NCI-H2196 treated with DMSO at 0.1 percent for 48 hours (cell line): Measurements from ENCODE around the gene ABTB1.
"Not testable (repeated sequence)": the region's sequence is repeated elsewhere in the genome, so short reads cannot be mapped to it uniquely, and the experiment has no call there.

ENCODE experiments used
- DNase-seq: peaks from one replicate; lab custom pipeline; 2025; ENCODE audit not compliant: unreplicated experiment; lab: John Stamatoyannopoulos, UW

ABTB1 gene

DNA sequence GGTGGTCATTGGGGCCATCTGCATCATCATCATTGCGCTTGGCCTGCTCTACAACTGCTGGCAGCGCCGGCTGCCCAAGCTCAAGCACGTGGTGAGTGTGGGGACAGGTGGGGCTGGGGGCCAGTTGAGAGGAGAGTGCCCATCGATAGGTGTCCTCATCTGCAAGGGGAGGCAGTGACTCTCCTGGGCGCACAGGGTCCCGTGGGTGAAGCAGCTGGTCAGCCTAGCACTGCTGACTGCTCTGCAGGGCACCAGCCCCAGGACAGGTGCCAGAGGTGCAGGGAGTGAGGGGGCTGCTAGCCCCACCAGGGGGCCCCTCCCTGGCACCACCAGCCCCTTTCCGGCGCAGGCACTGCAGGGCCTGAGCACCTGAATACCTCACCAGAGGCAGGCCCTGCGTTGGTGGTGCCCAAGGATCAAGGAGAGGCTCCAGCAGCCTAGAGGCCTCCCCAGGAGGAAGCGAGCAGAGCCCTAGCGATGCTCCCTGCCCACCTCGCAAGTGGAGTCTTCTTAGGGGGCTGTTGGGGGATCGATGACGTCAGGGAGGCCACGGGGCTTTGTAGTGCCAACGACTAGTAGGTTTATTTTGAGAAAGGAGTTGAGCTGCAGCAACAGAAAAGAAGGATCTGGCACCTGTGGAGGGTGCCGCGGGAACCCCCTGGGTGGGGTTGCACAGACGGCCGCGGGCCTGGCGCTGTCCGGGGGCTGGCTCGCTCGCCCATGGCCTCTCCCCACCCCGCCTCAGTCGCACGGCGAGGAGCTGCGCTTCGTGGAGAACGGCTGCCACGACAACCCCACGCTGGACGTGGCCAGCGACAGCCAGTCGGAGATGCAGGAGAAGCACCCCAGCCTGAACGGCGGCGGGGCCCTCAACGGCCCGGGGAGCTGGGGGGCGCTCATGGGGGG is 976 bp upstream of the ABTB1 start:
- no peak for DNase-seq

DNA sequence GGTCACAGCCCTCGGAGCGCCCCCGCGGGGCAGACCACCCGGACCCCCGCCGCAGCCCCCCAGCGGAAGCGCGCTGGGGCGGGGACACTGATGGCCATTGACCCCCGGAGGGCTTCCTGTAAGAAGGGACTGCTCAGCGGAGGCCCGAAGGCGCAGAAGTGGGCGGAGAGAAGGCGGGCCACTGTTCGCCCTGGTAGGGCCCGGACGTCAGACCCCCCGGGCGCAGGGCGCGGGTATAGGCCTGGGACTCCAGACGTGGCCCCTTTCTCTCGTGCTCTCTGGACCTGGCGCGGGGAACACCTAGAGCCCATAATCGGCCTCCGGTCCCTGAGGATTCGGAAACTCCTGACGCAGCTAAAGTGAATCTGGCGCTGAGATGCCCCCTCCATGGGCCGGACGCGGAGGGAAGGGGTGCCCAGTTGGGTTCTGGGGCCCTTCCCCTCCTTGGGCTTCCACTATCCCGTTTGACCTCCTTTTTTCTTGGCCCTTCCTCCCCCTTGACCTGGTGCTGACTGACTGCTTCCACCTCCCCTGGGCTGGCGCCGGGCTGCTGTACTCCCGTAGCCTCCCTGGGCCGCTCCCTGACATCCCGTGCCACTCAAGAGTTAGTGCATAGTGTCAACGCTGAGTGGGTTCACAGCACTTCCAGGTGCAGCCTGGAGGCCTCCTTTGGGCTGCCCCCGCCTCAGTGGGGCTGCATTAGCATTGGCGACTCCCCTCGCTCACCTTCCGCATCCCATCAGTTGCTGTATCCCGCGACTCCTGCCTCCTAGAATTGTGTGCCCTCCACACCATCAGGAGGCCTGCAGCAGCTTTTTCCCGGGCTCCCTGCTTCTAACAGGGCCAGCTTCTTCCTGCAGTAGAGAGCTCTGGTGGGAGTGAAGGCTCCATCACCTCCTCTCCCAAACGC is 694 bp downstream of the ABTB1 start:
- DNase-seq, result peak; percentile 42

DNA sequence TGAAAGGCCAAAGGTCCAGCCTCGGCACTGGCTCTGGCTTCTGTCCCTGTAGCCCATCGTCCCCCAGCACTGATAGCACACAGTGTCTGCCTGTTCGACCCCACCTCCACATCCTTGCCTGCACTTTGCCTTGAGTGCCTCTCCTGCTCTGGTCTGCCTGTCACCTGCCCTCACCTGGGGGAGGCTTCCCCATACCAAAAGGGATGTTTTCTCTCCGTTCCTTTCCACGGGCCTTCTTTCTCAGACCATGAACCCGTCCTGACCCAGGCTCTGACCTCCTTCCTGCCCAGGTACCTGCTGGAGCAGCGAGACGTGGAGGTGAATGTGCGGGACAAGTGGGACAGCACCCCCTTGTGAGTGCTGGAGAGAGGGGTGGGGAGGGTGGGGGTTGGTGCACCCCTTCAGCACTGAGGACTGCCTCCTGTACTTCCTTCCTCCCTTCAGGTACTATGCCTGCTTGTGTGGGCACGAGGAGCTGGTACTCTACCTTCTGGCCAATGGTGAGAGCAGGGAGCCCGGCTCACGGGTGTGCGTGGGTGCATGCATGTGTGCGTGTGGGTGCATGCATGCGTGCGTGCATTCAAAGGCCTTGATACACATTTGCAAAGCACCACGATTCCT is 1.5 kb downstream of the ABTB1 start:
- no peak for DNase-seq

DNA sequence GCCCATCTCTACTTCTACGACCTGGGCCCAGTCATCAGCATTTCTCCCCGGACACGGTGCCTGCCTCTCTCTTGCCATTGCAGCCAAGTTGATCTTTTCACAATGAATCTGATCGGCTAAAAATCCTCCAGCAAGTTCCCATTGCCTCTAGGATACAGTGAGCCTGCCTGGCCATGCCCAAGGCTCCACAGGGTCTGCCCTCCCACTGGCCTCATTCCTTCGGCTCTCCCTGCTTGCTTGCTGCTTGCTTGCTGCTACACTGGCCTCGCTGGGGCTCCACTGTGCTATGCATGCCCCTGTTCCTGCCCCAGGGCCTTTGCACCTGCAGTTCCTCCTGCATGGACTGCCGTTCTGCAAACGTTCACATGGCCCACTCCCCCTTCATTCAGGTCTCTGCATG is 2.0 kb downstream of the ABTB1 start:
- DNase-seq, result no peak

DNA sequence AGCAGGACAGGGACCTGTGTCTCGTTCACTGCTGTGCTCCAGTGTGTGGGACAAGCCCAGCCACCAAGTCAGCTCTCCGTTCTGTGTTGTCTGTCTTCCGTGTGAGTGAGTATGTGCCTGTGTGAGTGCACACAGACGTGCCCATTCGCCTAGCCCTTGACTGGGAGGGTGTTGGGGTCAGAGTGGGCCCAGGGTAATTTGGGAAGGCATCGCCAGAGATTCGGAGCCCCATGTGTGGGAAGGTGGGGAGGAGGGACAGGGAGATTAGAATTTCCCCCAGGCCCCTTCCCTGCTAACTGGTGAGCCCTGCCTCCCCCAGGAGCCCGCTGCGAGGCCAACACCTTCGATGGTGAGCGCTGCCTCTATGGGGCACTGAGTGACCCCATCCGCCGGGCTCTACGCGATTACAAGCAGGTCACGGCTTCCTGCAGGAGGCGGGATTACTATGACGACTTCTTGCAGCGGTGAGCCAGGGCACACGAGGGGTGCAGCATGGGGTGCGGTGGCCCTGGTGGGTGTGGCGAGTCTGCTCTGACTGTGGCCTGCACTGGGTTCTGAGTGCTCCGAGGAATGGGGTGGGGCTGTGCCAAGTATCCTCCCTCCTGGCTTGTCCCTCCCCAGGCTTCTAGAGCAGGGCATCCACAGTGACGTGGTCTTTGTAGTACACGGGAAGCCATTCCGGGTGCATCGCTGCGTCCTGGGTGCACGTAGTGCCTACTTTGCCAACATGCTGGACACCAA is 3.1 kb downstream of the ABTB1 start:
- DNase-seq, result no peak

DNA sequence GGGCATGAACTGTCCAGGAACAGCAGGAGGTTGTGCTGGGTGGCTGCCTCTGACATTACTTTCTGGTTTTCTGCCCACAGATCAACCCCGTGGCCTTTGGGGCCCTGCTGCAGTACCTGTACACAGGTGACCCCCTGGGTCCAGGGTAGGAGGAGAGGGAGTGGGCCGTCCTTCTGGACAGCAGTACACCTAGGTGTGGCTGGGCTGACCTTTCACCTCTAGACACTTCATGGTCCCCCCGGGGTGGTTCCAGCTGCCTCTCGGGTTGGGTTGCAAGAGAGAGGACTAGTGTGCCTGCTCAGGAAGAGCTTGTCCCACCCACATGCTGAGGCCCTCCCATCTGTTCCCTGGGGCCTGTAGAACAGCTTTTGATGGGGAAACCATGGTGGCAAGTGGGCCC is 3.7 kb downstream of the ABTB1 start:
- no peak for DNase-seq

DNA sequence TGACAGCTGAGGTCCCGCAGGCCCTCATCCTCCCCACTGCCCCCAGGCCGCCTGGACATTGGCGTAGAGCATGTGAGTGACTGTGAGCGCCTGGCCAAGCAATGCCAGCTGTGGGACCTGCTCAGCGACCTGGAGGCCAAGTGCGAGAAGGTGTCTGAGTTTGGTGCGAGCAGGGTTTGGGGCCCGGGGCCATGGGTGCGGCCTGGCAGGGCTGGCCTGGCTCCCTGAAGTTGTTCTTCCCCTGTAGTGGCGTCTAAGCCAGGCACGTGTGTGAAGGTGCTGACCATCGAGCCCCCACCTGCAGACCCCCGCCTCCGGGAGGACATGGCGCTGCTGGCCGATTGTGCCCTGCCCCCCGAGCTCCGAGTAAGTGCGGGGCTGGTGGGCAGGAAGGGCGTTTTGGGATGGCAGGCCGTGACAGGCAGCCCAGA is 4.2 kb downstream of the ABTB1 start:
- no peak for DNase-seq

DNA sequence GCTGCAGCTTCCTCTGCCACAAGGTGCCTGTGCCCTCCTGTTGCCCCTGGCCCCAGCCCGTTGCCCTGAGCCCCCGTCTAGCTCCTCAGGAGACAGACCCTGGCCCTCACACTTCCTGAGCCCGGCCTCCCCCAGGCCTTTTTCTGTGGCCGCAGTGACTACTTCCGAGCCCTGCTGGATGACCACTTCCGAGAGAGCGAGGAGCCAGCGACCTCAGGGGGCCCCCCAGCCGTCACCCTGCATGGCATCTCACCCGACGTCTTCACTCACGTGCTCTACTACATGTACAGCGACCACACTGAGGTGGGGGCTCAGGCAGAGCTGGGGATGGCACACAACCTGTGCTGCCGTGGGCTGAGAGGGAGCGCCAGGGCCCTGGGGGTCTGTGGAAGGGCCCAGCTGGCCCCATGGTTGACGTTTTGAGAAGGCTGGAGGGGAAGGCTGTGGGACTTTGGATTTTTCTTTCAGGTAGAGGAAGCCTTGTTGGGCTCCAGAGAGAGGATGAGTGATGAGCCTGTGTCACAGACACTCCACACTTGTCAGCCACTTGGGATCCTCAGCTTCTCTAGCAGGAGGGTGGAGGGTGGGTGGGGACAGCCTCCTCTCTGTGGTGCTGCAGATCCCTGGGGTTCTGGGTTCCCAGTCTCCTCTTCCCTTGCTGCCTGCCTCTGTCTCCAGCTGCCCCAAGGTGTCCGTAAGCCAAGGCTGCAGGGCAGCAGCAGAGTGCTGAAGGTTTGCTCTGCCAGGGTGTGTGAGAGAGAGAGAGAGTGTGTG is 5.0 kb downstream of the ABTB1 start:
- DNase-seq, result no peak

DNA sequence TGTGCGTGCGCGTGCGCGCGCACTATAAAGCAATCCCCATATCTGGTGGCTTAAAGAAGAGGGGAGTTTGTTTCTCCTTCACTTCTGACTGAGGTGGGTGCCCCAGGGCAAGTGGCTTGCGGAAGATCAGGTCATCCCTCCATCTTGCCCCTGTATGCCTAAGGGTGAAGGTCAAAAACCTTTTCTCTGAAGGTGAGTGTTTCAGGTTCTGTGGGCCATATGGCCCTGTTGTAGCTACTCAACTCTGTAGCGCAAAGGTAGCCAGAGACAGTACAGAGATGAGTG is 5.5 kb downstream of the ABTB1 start:
- no peak for DNase-seq

DNA sequence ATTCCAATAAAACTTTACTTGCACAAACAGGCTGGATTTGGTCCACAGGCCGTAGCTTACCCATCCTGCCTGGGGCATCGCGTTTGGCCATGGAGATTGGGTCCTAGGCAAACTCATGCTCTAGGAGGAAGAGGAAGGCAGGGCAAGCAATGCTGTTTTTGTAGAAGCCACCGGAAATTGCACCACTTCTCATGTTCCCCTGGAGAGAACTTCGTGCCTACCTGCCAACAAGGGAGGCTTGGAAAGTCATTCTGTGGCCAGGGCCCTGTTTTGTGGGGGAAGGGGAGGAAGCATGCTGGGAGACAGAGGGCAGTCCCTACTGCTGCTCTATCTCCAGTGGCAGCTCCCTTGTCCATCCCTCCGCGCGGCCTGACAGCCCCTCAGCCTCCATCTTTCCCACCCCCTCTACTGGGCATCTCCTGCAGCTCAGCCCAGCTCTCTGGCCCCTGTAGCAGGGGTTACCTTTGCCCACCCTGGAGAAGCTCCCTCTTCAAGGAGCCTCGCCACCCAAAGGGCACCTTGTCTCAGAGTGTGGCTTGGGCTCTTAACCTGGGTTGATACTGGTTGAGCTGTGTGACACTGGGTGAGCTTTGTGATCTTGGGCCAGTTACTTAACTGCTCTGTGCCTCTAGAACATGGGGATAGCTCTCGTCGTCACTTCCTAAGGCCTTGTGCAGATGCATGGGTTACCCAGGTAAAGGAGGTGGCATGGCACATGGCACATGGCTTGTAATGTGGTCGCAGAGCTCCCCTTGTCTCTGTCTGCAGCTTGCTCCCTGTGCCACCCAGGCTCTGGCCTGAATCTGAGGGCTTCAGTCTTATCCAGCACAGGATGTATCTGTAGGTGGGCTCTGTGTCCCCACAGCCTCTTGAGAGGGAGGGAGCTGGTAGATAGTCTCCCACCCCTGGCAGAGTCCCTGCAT is 6.1 kb downstream of the ABTB1 start:
- DNase-seq, result no peak

DNA sequence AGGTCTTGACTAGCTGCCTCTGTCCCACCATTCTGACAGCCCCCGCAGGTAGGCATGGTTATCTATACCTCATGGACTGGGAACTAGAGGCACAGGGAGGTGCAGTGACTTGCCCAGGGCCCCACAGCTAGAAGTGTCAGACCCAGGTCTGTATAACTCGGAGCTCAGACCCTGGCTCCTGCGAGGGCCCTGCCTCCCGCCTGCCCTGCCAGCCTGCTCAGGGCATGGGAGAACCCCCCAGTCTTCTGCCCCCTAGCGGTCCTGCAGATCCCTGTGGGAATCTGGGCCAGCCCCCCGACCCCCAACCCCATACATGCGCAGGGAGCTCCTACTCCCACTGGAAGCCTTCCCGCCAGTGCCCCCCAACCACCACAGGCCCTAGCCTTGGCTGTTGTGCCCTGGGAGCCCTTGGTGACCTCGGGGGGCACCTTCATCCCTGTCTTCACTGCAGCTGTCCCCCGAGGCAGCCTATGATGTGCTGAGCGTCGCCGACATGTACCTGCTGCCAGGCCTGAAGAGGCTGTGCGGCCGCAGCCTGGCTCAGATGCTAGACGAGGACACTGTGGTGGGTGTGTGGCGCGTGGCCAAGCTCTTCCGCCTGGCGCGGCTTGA is 6.9 kb downstream of the ABTB1 start:
- DNase-seq, result no peak

DNA sequence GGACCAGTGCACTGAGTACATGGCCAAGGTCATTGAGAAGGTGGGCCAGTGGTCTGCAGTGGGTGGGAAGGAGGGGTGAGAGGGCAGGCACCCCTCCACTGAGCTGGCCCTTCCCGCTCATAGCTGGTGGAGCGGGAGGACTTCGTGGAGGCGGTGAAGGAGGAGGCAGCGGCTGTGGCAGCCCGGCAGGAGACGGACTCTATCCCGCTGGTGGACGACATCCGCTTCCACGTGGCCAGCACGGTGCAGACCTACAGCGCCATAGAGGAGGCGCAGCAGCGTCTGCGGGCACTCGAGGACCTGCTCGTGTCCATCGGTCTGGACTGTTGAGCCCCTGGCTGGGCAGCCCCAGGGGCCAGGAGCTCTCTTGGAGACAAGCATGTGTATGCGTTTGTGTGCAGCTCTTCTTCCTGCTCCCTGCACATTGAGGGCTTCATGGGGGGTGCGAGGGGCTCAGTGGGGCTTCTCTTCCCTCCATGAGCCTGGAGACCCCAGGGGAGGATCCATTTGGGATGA is 7.5 kb downstream of the ABTB1 start:
- no peak for DNase-seq

DNA sequence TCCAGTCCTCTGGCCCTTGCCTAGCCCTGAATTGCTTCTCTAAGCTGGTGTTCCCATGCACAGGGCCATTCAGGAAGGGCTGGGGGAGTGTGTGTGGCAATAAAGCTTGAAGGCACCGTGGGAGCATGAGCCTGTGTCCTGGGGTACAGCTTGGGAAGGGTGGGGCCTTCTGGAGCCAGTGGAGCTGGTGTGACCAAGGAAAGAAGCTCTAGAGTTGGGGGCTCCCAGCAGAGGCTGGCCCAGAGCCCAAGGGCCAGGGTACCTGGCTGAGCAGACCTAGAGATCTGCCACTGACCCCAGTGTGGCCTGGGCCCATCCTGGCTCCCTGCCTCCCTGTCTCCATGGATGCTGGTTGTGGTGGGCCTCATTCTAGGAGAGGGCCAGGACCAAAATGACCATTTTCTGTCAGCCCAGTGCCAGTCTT is 8.1 kb downstream of the ABTB1 start:
- no peak for DNase-seq

DNA sequence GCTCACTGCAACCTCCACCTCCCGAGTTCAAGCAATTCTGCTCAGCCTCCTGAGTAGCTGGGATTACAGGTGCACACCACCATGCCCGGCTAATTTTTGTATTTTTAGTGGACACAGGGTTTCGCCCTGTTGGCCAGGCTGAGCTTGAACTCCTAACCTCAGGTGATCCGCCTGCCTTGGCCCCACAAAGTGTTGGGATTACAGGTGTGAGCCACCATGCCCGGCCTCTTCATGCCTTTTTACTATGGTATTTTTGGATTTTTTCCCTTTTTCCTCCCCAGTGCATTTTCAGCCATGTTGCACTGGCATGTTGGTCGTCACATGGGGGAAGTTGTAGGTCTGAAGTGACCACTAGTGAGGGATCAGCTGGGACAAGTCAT is 9.4 kb downstream of the ABTB1 start:
- not testable (repeated sequence) for DNase-seq

DNA sequence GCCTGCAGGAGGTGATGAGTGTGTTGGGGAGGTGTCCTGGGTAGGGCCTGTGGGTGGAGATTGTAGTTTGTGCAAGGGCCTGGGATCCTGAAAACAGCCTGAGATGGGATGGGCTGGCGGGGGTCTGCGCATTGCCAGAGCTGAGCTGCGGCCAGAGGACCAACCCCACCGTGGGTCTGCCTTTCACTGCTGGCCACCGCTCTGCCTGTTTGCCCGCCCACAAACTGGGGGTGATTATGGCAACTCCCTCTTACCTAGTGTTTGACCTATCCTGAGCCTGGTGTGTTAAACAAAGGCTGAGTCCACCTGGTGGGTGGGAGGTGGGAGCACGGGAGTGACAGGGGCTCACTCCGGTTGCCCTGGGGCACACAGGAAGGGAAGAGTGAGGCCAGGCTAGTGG is 9.8 kb downstream of the ABTB1 start:
- DNase-seq, result no peak

DNA sequence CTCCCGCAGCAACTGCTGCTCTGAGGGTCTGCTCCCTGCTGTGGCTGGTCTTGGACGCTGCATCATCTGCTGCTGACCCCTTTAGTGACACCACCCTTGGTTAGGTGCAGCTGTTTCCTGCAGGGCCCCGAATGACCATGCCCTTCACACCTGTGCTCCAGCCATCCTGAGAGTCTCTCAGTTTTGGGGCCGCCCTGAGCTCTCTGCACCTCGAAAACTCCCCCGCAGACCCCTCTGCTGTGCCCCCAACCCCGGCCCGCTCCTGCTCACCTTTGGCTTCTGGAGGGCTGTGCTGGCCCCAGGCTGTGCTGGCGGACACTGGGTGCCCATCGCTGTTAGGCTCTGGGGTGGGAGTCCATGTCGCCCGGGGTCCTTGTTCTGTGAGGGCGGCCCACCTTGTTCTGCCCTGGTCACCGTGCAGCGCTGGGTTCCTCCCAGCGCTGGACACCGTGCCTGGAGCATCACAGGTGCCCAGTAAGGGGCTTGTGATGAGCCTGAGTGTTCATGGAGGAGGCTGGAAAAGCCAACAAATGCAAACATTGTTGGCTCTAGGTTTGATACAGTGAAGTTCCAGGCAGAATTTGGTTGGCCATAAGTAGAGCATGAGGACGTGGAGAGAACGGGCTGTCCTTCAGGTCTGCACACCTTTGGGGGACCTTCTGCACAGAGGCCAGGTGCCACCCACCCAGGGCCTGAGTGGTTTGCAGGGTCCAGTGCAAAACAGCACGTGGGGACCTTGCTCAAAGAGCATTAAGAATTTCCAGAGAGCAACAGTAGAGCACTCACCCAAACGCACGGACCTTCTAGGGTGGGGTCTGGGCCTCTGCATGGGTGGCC is 12.3 kb downstream of the ABTB1 start:
- no peak for DNase-seq

DNA sequence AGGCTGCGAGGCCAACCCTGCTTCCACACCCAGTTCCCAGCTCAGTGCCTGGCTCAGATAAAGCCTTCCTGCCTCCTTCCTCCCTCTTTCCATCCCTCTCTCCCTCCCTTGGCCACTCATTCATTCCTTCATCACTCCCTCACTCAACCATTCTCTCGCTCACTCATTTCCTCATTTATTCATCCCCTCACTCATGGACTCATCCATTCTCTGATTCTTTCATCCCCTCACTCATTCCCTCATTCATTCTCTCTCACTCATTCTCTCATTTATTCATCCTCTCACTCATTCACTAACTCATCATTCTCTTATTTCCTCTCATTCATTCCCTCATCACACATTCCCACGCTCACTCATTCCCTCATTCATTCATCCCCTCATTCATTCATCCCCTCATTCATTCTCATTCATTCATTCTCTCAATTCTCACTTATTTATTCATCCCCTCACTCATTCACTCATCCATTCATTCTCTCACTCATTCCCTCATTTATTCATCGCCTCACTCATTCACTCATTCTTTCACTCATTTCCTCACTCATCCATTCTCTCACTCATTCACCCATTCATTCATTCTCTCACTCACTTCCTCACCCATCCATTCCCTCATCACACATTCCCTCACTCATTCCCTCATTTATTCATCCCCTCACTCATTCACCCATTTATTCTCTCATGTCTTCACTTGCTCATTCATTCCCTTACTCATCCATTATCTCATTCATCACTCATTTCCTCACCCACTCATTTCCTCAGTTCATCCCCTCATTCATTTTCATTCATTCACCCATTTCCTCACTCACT is 13.2 kb downstream of the ABTB1 start:
- DNase-seq, result no peak
